ENCODE results near the gene C17orf114.

C17orf114 gene

DNA sequence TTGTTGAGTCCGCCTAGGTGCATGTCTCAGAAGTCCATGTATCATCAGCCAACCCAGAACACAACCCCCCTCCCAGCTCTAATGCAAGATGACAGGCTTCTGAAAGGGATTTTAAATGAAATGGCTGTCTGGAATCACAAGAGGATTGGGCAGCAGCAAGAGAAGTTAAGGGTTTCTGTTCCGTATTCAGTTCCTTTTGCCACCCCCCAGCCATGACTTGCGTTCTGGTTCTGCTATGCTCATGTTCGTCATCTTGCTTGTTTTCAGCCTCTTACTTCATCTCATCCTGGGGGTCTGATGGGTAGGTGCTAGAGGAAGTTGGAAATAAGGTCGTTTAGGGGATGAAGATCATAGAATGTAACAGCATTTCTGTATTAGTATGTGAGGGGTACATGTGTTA is 43.0 kb upstream of the C17orf114 start:
- Mint-ChIP-seq H3K27ac (ENCODE audit: unreplicated experiment) (no peak overlapping the region), H3K4me3 (ENCODE audit: unreplicated experiment) (no peak overlapping the region), H3K27me3 (ENCODE audit: unreplicated experiment) (peaks cover 5% of the 10 kb centered on the region), H3K9me3 (ENCODE audit: unreplicated experiment) (no peaks in the 10 kb centered on the region), H3K36me3 (ENCODE audit: low read depth, unreplicated experiment) (peaks cover 7% of the 10 kb centered on the region), H3K4me1 (ENCODE audit: unreplicated experiment) (peaks cover 28% of the 10 kb centered on the region)
- DNase-seq (ENCODE audit: low spot score) = no peak
- TF ChIP-seq, protein P1, sequence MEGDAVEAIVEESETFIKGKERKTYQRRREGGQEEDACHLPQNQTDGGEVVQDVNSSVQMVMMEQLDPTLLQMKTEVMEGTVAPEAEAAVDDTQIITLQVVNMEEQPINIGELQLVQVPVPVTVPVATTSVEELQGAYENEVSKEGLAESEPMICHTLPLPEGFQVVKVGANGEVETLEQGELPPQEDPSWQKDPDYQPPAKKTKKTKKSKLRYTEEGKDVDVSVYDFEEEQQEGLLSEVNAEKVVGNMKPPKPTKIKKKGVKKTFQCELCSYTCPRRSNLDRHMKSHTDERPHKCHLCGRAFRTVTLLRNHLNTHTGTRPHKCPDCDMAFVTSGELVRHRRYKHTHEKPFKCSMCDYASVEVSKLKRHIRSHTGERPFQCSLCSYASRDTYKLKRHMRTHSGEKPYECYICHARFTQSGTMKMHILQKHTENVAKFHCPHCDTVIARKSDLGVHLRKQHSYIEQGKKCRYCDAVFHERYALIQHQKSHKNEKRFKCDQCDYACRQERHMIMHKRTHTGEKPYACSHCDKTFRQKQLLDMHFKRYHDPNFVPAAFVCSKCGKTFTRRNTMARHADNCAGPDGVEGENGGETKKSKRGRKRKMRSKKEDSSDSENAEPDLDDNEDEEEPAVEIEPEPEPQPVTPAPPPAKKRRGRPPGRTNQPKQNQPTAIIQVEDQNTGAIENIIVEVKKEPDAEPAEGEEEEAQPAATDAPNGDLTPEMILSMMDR (IDR thresholded peaks at IDR 0.05; ENCODE audit: unreplicated experiment) = no peak

DNA sequence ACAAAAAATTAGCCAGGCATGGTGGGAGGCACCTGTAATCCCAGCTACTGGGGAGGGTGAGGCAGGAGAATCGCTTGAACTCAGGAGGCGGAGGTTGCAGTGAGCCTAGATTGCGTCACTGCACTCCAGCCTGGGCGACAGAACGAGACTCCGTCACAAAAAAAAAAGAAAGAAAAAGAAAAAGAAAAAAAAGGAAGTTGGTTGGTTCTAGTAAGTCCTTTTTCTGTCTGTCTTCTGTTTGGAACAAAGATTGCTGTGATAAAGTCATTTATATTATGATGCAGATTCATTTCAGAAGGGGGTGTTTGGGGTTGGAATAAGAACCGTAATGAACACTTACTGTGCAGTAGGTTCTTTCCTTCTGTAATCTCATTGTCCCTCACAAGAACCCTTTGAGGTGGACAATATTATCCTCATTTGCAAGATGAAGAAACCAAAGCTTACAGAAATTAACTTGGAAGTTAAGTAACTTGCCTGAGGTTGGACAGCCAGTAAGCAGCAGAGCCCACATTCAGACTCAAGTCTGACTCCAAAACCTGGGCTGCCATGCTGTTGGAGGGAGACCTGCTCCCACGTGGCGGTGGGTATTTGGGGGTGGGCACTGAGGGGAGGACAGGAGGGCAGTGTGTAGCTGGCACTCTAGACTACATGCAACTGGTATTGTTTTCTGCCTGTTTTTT is 41.3 kb upstream of the C17orf114 start:
- H3K27me3 Mint-ChIP-seq (ENCODE audit: unreplicated experiment) = peaks cover 4% of the 10 kb centered on the region
- H3K4me1 Mint-ChIP-seq (ENCODE audit: unreplicated experiment) = peaks cover 25% of the 10 kb centered on the region
- TF ChIP-seq, protein P1 (IDR thresholded peaks at IDR 0.05; ENCODE audit: unreplicated experiment) = no peak
- no peak for DNase-seq (ENCODE audit: low spot score)
- H3K9me3 Mint-ChIP-seq (ENCODE audit: unreplicated experiment) = no peaks in the 10 kb centered on the region
- H3K27ac Mint-ChIP-seq (ENCODE audit: unreplicated experiment) = no peak overlapping the region
- no peak overlapping the region for H3K4me3 Mint-ChIP-seq (ENCODE audit: unreplicated experiment)
- peaks cover 4% of the 10 kb centered on the region for H3K36me3 Mint-ChIP-seq (ENCODE audit: low read depth, unreplicated experiment)

DNA sequence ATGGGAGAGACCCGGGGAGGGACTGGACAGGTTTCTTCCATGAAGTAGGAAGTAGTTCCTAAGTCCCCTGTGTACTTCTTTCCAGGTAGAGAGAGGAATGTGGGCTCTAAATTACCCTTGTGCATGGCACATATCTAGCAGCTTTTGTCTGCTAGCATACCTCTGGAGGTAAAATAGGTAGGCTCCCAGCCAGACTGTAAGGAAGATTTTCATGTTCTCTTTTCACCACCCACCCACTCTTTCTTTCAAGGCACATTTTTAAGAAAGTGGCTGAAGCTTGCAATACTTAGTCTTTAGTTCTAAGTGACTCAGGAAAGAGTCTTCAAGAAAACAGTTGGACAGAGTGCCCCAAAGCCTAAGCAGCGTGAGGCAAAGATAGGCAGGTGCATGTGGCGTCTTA is 40.2 kb upstream of the C17orf114 start:
- peaks cover 4% of the 10 kb centered on the region for H3K27me3 Mint-ChIP-seq (ENCODE audit: unreplicated experiment)
- TF ChIP-seq, protein P1 (IDR thresholded peaks at IDR 0.05; ENCODE audit: unreplicated experiment) = no peak
- H3K4me1 Mint-ChIP-seq (ENCODE audit: unreplicated experiment) = peaks cover 28% of the 10 kb centered on the region
- no peak overlapping the region for H3K27ac Mint-ChIP-seq (ENCODE audit: unreplicated experiment)
- no peak overlapping the region for H3K4me3 Mint-ChIP-seq (ENCODE audit: unreplicated experiment)
- DNase-seq (ENCODE audit: low spot score) = no peak
- H3K9me3 Mint-ChIP-seq (ENCODE audit: unreplicated experiment) = no peaks in the 10 kb centered on the region
- H3K36me3 Mint-ChIP-seq (ENCODE audit: low read depth, unreplicated experiment) = peaks cover 6% of the 10 kb centered on the region

DNA sequence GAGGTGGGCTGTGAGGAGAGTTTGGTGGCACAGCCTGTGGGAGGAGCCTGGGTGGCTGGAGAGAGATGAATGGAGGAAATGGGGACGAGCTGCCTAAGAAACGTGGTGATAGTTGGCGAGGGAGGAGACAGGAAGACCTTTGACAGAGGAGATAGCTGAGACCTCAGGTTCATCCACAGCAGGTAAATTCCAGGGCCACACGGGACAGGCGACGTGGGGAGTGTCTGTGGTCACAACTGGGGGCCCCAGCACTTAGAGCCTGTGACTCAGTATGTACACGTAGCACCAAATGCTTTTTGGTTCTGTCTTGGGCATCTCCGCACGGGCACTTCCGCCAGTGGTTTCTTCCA is 38.7 kb upstream of the C17orf114 start:
- peak overlapping the region; percentile 4 for H3K4me3 Mint-ChIP-seq (ENCODE audit: unreplicated experiment)
- peaks cover 31% of the 10 kb centered on the region for H3K4me1 Mint-ChIP-seq (ENCODE audit: unreplicated experiment)
- H3K9me3 Mint-ChIP-seq (ENCODE audit: unreplicated experiment) = no peaks in the 10 kb centered on the region
- H3K27ac Mint-ChIP-seq (ENCODE audit: unreplicated experiment) = no peak overlapping the region
- TF ChIP-seq, protein P1 (IDR thresholded peaks at IDR 0.05; ENCODE audit: unreplicated experiment) = no peak
- no peak for DNase-seq (ENCODE audit: low spot score)
- peaks cover 6% of the 10 kb centered on the region for H3K36me3 Mint-ChIP-seq (ENCODE audit: low read depth, unreplicated experiment)
- peaks cover 4% of the 10 kb centered on the region for H3K27me3 Mint-ChIP-seq (ENCODE audit: unreplicated experiment)

DNA sequence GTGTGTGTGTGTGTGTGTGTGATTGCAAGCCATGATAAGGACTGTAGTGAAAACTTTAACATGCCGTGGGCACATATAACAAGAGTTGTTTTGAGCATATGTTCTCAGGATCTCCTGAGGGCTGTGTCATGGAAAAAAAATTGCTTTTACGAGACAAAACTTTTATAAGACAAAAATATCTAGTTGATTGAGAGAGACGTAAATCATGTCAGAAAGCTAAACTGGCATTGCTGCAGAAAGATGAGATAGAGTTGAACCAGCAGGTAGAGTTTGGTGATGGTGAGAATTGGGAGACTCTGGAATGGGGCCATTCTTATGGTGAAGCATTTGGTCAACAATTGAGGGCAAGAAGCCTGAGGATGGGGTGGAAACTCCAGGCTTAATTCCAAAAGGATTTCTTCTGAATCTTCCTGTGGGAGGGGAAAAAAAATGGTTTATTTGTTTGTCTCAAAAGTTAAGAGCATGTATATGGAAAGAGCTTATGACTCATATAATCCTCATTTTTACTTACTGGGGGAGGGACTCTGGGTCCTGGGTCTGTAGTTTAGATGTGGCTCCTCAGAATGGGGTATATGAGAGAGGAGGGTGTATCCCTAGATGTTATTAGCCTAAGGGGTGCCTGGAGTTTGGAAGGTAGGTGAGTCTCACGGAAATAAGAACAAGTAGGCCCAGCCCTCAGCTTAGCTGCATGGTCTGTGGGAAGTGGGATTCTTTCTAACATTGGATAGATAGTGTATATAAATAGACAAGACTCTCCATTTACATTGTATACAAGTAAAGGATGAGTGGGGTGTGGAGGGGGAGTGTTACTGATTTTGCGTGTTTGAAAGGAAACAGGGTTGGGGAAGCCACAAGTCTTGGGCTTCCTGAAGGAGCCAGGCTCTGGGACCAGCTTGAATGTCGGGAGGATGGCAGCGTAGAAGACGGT is 38.1 kb upstream of the C17orf114 start:
- Mint-ChIP-seq H3K4me3 (ENCODE audit: unreplicated experiment) (peak overlapping the region; percentile 4), H3K27ac (ENCODE audit: unreplicated experiment) (no peak overlapping the region), H3K36me3 (ENCODE audit: low read depth, unreplicated experiment) (peaks cover 6% of the 10 kb centered on the region), H3K27me3 (ENCODE audit: unreplicated experiment) (peaks cover 4% of the 10 kb centered on the region), H3K4me1 (ENCODE audit: unreplicated experiment) (peaks cover 33% of the 10 kb centered on the region), H3K9me3 (ENCODE audit: unreplicated experiment) (no peaks in the 10 kb centered on the region)
- DNase-seq (ENCODE audit: low spot score) = no peak
- TF ChIP-seq, protein P1 (IDR thresholded peaks at IDR 0.05; ENCODE audit: unreplicated experiment) = no peak
